GM23338 (cell line): ENCODE results near the gene ZNF511.

Experiments used
- CTCF ChIP-seq, 2 experiments: fragments of 200-600 bp in 1 of 2; sonication (generic) in 1 of 2; conservative IDR thresholded peaks; 2 replicates each; pipeline versions ENCODE4 v1.5.1 to v1.6.1; 2016 to 2017; ENCODE audit warnings: antibody characterized with exemption in 2 of 2, low read depth in 2 of 2, mild to moderate bottlenecking in 2 of 2, moderate library complexity in 1 of 2
- EZH2 ChIP-seq: fragments of 200-600 bp; sonication (generic); IDR thresholded peaks from one replicate; pipeline ENCODE4 v1.8.0; 2017; ENCODE audit warnings: antibody characterized with exemption, mild to moderate bottlenecking, low read depth; ENCODE audit not compliant: unreplicated experiment

GRCh38 chr10:133358925-133359310 lies 50.2 kb downstream of the ZNF511 start:
- TF ChIP-seq CTCF (conservative IDR thresholded peaks at IDR 0.05; ENCODE audit: low read depth in 2 of 2) (no peak), EZH2 (no peak)
